Mammary epithelial cell (primary cell): ENCODE data around the gene HSPB1.

Experiments
- CTCF ChIP-seq, 2 donors: IDR thresholded peaks in 1 of 2; conservative IDR thresholded peaks in 1 of 2; 2 replicates each; pipeline ENCODE4 v1.5.1; 2011 to 2012; ENCODE audit warnings: inconsistent platforms in 2 of 2, low read length in 2 of 2, mild to moderate bottlenecking in 2 of 2, control low read depth in 1 of 2, low read depth in 1 of 2; ENCODE audit not compliant: insufficient read depth in 1 of 2; ENCODE audit errors: extremely low read depth in 1 of 2
- EZH2 ChIP-seq: IDR thresholded peaks from 2 replicates; pipeline ENCODE4 v1.6.1; 2012; ENCODE audit warnings: low read length, inconsistent platforms, borderline replicate concordance

DNA sequence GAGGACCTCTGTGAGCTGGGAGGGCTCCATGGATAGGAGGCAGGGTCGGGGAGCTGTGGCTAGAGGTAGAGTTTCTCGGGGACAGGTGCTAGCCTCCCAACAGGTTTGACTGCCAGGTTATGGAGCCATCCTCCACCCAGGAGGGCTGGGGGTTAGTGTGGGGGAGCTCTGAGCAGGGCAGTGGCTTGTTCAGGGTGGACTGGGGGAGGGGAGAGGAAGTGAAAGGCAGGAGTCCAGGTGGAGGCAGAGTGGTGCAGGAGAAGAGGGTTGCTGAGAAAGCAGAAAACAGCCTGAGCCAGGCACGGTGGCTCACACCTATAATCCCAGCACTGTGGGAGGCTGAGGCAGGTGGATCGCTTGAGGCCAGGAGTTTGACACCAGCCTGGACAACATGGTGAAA is 40.5 kb upstream of the HSPB1 start:
- TF ChIP-seq CTCF (conservative IDR thresholded peaks at IDR 0.05 in 1 of 2, IDR thresholded peaks at IDR 0.05 in 1 of 2; ENCODE audit: extremely low read depth in 1 of 2, insufficient read depth in 1 of 2, low read depth in 1 of 2, low read length in 2 of 2) (no peak), EZH2 (no peak)
